GM12878 (cell line): ENCODE data around the gene TIMP4. TPM values are rescaled to one million over a fixed set of nuclear protein-coding genes. Genes with fewer than 3 reads are reported as not detected.

ENCODE experiments used
- BCL11A ChIP-seq: IDR thresholded peaks from 2 replicates; pipeline ENCODE4 v1.6.1; 2011; ENCODE audit warnings: low read depth, low read length
- FOXM1 ChIP-seq: IDR thresholded peaks from 2 replicates; pipeline ENCODE4 v1.6.1; 2012; ENCODE audit warnings: low read depth, mild to moderate bottlenecking, inconsistent platforms, low read length, moderate library complexity
- IKZF2 ChIP-seq, 2 experiments: fragments of 450-650 bp; IDR thresholded peaks; 2 replicates each; pipeline ENCODE4 v1.6.1; 2017; ENCODE audit warnings: mild to moderate bottlenecking in 2 of 2, moderate library complexity in 2 of 2
- RBBP5 ChIP-seq: fragments of 200-600 bp; sonication (generic); conservative IDR thresholded peaks from 2 replicates; pipeline ENCODE4 v1.6.1; 2016
- STAT3 ChIP-seq: IDR thresholded peaks from 2 replicates; pipeline ENCODE4 v1.6.1; 2011; ENCODE audit warnings: low read depth, low read length, improper control_type of control experiment
- polyA plus RNA-seq, 11 experiments: library from polyadenylated mRNA; depleted of rRNA in 4 of 11; unstranded in 6 of 11; stranded (reverse) in 5 of 11; fragments of >200 nt; fragmentation: Nextera tagmentation in 4 of 11; fragmentation: Illumina TruSeq in 1 of 11; extraction: Ambion mirVana in 4 of 11; extraction: Trizol in 1 of 11; gene quantifications; 1 replicate in 1 of 11; 2 replicates in 10 of 11; pipeline versions ENCODE4 v1.2.1 to v1.2.3, GENCODE V29; 2011 to 2016; ENCODE audit warnings: inconsistent platforms in 2 of 11, missing spikeins in 2 of 11, low read depth in 1 of 11
- total RNA-seq, 4 experiments: library from RNA; depleted of rRNA in 3 of 4; stranded (reverse); fragments of >200 nt in 3 of 4; fragmentation: Illumina TruSeq in 1 of 4; extraction: Trizol in 1 of 4; gene quantifications; 2 replicates each; pipeline versions ENCODE4 v1.2.1 to v1.2.3, GENCODE V29; 2013 to 2021
- TF ChIP-seq, protein P1 (sequence below): fragments of 150-350 bp; IDR thresholded peaks from 2 replicates; pipeline ENCODE4 v1.6.1; 2016; ENCODE audit warnings: low read depth, low read length
- TF ChIP-seq, protein P2 (sequence below): IDR thresholded peaks from 2 replicates; pipeline ENCODE4 v1.6.1; 2012; ENCODE audit warnings: low read depth, low read length, improper control_type of control experiment
- TF ChIP-seq, protein P3 (sequence below): fragments of 450-650 bp; IDR thresholded peaks from 2 replicates; pipeline ENCODE4 v1.6.1; 2016; ENCODE audit warnings: mild to moderate bottlenecking
- TF ChIP-seq, protein P4 (sequence below): fragments of 450-650 bp; IDR thresholded peaks from 2 replicates; pipeline ENCODE4 v1.6.1; 2018; ENCODE audit warnings: borderline replicate concordance, mild to moderate bottlenecking; ENCODE audit not compliant: partially characterized antibody
- TF ChIP-seq, protein P5 (sequence below): IDR thresholded peaks from 2 replicates; pipeline ENCODE4 v1.6.1; 2011; ENCODE audit warnings: low read depth, low read length, improper control_type of control experiment, borderline replicate concordance

The TIMP4 gene
- total and polyA plus RNA-seq, 10 of the 15 experiments (the other 5 are each of a cell fraction or from before 2014, with no cell fraction given), result 0.07 TPM; not detected in 9

DNA sequence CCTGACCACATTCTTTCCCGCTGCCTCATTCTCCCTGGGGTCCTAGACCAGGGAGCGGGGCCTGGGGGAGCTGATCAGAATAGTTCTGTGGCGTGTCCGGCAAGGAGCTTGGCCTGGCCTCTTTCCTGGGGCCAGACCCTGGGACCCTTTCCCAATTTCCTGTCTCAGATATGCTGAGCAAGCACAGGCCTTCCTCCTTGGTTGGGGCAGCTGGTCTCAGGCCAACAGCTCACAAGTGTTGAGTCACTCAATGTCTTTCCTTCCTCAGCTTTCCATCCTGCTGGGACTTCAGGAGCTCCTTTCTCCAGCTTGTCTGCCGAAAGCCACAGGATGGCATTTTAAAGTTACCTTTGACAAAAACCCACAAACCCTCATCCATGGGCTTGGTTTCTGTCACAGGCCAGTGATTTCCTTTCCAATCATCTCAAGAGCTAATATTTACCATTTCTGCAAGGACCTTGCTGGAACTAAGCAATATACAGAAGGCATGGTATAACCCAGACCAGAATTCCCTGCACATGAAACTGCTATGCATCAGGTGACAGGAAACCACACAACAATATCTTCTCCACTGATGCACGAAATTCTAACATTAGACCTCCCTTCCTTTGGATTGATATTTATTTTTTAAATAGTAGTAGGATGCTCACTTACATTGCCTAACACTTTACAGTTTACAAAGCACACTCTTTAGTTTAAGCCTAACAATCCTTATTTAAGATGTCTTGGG, 19.5 kb upstream of the TIMP4 start (continued):
- TF ChIP-seq, protein P1, sequence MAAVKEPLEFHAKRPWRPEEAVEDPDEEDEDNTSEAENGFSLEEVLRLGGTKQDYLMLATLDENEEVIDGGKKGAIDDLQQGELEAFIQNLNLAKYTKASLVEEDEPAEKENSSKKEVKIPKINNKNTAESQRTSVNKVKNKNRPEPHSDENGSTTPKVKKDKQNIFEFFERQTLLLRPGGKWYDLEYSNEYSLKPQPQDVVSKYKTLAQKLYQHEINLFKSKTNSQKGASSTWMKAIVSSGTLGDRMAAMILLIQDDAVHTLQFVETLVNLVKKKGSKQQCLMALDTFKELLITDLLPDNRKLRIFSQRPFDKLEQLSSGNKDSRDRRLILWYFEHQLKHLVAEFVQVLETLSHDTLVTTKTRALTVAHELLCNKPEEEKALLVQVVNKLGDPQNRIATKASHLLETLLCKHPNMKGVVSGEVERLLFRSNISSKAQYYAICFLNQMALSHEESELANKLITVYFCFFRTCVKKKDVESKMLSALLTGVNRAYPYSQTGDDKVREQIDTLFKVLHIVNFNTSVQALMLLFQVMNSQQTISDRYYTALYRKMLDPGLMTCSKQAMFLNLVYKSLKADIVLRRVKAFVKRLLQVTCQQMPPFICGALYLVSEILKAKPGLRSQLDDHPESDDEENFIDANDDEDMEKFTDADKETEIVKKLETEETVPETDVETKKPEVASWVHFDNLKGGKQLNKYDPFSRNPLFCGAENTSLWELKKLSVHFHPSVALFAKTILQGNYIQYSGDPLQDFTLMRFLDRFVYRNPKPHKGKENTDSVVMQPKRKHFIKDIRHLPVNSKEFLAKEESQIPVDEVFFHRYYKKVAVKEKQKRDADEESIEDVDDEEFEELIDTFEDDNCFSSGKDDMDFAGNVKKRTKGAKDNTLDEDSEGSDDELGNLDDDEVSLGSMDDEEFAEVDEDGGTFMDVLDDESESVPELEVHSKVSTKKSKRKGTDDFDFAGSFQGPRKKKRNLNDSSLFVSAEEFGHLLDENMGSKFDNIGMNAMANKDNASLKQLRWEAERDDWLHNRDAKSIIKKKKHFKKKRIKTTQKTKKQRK, result no peak
- TF ChIP-seq RBBP5 (no peak), IKZF2 (IDR thresholded peaks at IDR 0.05) (no peak), STAT3 (no peak), FOXM1 (no peak), BCL11A (no peak)
- TF ChIP-seq, protein P2, sequence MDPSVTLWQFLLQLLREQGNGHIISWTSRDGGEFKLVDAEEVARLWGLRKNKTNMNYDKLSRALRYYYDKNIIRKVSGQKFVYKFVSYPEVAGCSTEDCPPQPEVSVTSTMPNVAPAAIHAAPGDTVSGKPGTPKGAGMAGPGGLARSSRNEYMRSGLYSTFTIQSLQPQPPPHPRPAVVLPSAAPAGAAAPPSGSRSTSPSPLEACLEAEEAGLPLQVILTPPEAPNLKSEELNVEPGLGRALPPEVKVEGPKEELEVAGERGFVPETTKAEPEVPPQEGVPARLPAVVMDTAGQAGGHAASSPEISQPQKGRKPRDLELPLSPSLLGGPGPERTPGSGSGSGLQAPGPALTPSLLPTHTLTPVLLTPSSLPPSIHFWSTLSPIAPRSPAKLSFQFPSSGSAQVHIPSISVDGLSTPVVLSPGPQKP, result no peak
- TF ChIP-seq, protein P3, sequence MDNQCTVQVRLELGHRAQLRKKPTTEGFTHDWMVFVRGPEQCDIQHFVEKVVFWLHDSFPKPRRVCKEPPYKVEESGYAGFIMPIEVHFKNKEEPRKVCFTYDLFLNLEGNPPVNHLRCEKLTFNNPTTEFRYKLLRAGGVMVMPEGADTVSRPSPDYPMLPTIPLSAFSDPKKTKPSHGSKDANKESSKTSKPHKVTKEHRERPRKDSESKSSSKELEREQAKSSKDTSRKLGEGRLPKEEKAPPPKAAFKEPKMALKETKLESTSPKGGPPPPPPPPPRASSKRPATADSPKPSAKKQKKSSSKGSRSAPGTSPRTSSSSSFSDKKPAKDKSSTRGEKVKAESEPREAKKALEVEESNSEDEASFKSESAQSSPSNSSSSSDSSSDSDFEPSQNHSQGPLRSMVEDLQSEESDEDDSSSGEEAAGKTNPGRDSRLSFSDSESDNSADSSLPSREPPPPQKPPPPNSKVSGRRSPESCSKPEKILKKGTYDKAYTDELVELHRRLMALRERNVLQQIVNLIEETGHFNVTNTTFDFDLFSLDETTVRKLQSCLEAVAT, result no peak
- TF ChIP-seq, protein P4, sequence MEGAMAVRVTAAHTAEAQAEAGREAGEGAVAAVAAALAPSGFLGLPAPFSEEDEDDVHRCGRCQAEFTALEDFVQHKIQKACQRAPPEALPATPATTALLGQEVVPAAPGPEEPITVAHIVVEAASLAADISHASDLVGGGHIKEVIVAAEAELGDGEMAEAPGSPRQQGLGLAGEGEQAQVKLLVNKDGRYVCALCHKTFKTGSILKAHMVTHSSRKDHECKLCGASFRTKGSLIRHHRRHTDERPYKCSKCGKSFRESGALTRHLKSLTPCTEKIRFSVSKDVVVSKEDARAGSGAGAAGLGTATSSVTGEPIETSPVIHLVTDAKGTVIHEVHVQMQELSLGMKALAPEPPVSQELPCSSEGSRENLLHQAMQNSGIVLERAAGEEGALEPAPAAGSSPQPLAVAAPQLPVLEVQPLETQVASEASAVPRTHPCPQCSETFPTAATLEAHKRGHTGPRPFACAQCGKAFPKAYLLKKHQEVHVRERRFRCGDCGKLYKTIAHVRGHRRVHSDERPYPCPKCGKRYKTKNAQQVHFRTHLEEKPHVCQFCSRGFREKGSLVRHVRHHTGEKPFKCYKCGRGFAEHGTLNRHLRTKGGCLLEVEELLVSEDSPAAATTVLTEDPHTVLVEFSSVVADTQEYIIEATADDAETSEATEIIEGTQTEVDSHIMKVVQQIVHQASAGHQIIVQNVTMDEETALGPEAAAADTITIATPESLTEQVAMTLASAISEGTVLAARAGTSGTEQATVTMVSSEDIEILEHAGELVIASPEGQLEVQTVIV, result no peak
- TF ChIP-seq, protein P5, sequence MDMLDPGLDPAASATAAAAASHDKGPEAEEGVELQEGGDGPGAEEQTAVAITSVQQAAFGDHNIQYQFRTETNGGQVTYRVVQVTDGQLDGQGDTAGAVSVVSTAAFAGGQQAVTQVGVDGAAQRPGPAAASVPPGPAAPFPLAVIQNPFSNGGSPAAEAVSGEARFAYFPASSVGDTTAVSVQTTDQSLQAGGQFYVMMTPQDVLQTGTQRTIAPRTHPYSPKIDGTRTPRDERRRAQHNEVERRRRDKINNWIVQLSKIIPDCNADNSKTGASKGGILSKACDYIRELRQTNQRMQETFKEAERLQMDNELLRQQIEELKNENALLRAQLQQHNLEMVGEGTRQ, result no peak
